HG02938 (cell line): ENCODE data around the gene PAOX.
A peak's percentile ranks its signal among the peaks of the same experiment; 100 is the strongest.
"Not testable (repeated sequence)": the region's sequence is repeated elsewhere in the genome, so short reads cannot be mapped to it uniquely, and the experiment has no call there.

Experiments
- ATAC-seq: cut with Tn5 transposase; IDR thresholded peaks from one replicate; pipeline ENCODE4 v1.9.1; 2021; ENCODE audit warnings: mild to moderate bottlenecking, moderate library complexity; ENCODE audit not compliant: unreplicated experiment

PAOX gene

GRCh38 chr10:133383551-133383950, 4.5 kb downstream of the PAOX start:
- ATAC-seq: no peak

GRCh38 chr10:133384071-133384470, 5.0 kb downstream of the PAOX start:
- ATAC-seq: no peak

GRCh38 chr10:133385214-133385613, 6.2 kb downstream of the PAOX start:
- no peak for ATAC-seq

- not testable (repeated sequence) for ATAC-seq
These were observed 7.9 kb downstream of the PAOX start for GRCh38 chr10:133386951-133387350.

GRCh38 chr10:133388236-133388972, 9.3 kb downstream of the PAOX start:
- ATAC-seq: no peak

- ATAC-seq: peak; percentile 87
These were observed 10.1 kb downstream of the PAOX start for GRCh38 chr10:133388973-133389818.

GRCh38 chr10:133390597-133391248, 11.7 kb downstream of the PAOX start:
- ATAC-seq: no peak

GRCh38 chr10:133391249-133391635, 12.2 kb downstream of the PAOX start:
- ATAC-seq: no peak

GRCh38 chr10:133391761-133392518, 12.9 kb downstream of the PAOX start:
- ATAC-seq: no peak

- ATAC-seq: no peak
These were observed 14.5 kb downstream of the PAOX start for GRCh38 chr10:133393401-133394063.

GRCh38 chr10:133394064-133394663, 15.1 kb downstream of the PAOX start, which contains the start of gene MTG1:
MTG1 (plus strand) TSS chr10:133394157; CDS start chr10:133394221, 64 bp downstream.
- ATAC-seq: peak; percentile 48

- ATAC-seq: peak; percentile 1
These were observed 15.7 kb downstream of the PAOX start for GRCh38 chr10:133394801-133395221.

- ATAC-seq: no peak
These were observed 17.1 kb downstream of the PAOX start for GRCh38 chr10:133396035-133396624.

GRCh38 chr10:133397938-133398337, 18.9 kb downstream of the PAOX start:
- ATAC-seq: no peak

- no peak for ATAC-seq
These were observed 20.1 kb downstream of the PAOX start for GRCh38 chr10:133399123-133399601.

GRCh38 chr10:133400624-133401424, 21.8 kb downstream of the PAOX start:
- ATAC-seq: peak; percentile 78

- no peak for ATAC-seq
These were observed 22.4 kb downstream of the PAOX start for GRCh38 chr10:133401500-133401899.

GRCh38 chr10:133401981-133402725, 23.1 kb downstream of the PAOX start:
- ATAC-seq: no peak
